ENCODE results near the gene ABCC1. TPM values are rescaled to one million over a fixed set of nuclear protein-coding genes. Genes with fewer than 3 reads are reported as not detected.

ABCC1 gene
- total RNA-seq, 1 donor from 2014 or later: 53.7 TPM

GRCh38 chr16:16106466-16106865, 157.1 kb downstream of the ABCC1 start:
- DNase-seq (ENCODE audit: extremely low spot score, unreplicated experiment): no peak
- Mint-ChIP-seq H3K9me3 (no peaks in the 10 kb centered on the region), H3K27ac (no peak overlapping the region), H3K27me3 (no peaks in the 10 kb centered on the region), H3K4me1 (ENCODE audit: unreplicated experiment) (no peaks in the 10 kb centered on the region), H3K4me3 (no peak overlapping the region), H3K36me3 (peaks cover 18% of the 10 kb centered on the region)
- no peak for TF ChIP-seq CTCF (conservative IDR thresholded peaks at IDR 0.05)

GRCh38 chr16:16107839-16108238, 158.4 kb downstream of the ABCC1 start:
- no peak for DNase-seq (ENCODE audit: extremely low spot score, unreplicated experiment)
- TF ChIP-seq CTCF (conservative IDR thresholded peaks at IDR 0.05): no peak
- Mint-ChIP-seq H3K27ac (no peak overlapping the region), H3K4me1 (ENCODE audit: unreplicated experiment) (no peaks in the 10 kb centered on the region), H3K9me3 (no peaks in the 10 kb centered on the region), H3K36me3 (peaks cover 23% of the 10 kb centered on the region), H3K27me3 (no peaks in the 10 kb centered on the region), H3K4me3 (no peak overlapping the region)

DNA sequence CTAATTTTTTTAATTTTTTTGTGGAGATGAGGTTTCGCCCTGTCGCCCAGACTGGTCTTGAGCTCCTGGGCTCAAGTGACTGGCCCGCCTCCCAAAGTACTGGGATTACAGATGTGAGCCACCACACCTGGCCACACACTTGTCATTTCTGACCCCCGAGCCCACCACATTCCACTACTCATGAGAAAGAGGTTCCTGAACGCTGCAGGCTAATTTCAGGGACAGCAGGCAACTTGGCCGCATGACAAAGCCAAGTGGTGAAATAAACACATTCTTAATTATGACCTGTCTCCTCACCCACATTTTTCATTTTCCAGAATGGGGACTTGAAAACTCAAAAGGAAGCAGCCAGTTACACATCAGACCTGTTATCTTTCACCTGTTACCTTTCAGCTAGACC, 159.3 kb downstream of the ABCC1 start:
- Mint-ChIP-seq H3K9me3 (no peaks in the 10 kb centered on the region), H3K36me3 (peaks cover 22% of the 10 kb centered on the region), H3K4me3 (no peak overlapping the region), H3K27me3 (no peaks in the 10 kb centered on the region), H3K27ac (no peak overlapping the region), H3K4me1 (ENCODE audit: unreplicated experiment) (no peaks in the 10 kb centered on the region)
- no peak for TF ChIP-seq CTCF (conservative IDR thresholded peaks at IDR 0.05)
- no peak for DNase-seq (ENCODE audit: extremely low spot score, unreplicated experiment)

DNA sequence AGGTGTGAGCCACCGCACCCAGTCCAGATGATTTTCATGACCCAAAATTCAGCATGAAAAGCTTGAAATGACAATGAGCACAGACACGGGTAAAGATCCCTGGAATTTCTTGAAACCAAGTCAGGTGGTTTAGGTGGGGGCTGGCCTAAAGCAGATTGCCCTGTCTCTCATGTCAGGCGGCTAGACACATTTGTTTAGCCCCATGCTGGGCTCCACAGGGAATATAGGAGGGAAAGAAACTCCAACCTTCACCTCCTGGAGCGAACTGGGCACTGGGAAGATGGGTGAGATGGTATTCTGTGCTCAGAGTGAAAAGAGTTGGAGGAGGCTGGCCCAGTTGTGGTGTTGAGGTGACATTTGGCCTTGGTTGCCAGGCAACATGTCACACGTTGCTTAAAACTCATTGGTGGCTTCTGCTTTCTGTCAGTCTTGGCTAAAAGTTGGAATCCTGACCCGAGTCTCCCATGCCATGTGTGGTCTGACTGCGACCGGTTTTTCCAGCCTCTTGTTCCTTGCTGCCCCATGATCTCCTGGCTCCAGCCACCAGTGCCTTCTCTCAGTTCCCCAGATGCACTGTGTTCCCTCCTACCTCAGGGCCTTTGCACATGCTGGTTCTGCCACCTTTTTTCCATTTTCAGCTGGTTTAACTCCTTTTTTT, 160.2 kb downstream of the ABCC1 start:
- peaks cover 16% of the 10 kb centered on the region for H3K36me3 Mint-ChIP-seq
- no peaks in the 10 kb centered on the region for H3K4me1 Mint-ChIP-seq (ENCODE audit: unreplicated experiment)
- TF ChIP-seq CTCF (conservative IDR thresholded peaks at IDR 0.05): no peak
- H3K27me3 Mint-ChIP-seq: no peaks in the 10 kb centered on the region
- H3K9me3 Mint-ChIP-seq: no peaks in the 10 kb centered on the region
- no peak for DNase-seq (ENCODE audit: extremely low spot score, unreplicated experiment)
- no peak overlapping the region for H3K4me3 Mint-ChIP-seq
- H3K27ac Mint-ChIP-seq: no peak overlapping the region

DNA sequence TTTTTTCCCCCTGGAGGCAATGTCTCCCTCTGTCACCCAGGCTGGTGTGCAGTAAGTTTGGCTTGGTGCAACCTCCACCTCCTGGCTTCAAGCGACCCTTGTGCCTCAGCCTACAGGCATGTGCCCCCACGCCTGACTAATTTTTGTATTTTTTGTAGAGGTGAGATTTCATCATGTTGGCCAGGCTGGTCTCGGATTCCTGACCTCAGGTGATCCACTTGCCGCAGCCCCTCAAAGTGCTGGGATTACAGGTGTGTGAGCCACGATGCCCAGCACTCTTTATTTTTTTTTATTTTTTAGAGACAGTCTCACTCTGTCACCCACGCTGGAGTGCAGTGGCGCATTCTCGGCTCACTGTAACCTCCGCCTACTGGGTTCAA, 160.7 kb downstream of the ABCC1 start:
- Mint-ChIP-seq H3K4me3 (no peak overlapping the region), H3K27me3 (no peaks in the 10 kb centered on the region), H3K9me3 (no peaks in the 10 kb centered on the region), H3K36me3 (peaks cover 21% of the 10 kb centered on the region), H3K27ac (no peak overlapping the region), H3K4me1 (ENCODE audit: unreplicated experiment) (no peaks in the 10 kb centered on the region)
- TF ChIP-seq CTCF (conservative IDR thresholded peaks at IDR 0.05): no peak
- no peak for DNase-seq (ENCODE audit: extremely low spot score, unreplicated experiment)

DNA sequence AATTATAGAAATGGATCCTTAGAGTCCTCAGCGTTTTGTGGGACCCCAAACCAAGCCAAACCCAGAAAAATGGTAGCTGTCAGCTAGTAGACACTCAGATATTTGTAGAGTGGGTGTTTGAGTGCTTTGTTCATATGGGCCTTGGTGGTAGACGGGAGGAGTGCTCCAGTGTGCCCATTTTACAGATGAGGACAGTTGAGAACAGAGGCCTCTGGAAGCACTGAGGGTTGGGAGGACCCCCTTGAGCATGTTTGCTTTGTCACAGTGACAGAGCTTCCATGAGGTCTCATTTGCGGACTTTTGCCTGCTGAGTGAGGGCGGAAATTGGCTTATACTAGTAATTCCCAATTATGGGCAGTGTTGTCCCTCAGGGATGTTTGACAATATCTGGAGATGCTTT, 162.2 kb downstream of the ABCC1 start:
- Mint-ChIP-seq H3K27me3 (no peaks in the 10 kb centered on the region), H3K4me3 (no peak overlapping the region), H3K27ac (no peak overlapping the region), H3K9me3 (no peaks in the 10 kb centered on the region), H3K36me3 (peaks cover 17% of the 10 kb centered on the region), H3K4me1 (ENCODE audit: unreplicated experiment) (no peaks in the 10 kb centered on the region)
- no peak for DNase-seq (ENCODE audit: extremely low spot score, unreplicated experiment)
- TF ChIP-seq CTCF (conservative IDR thresholded peaks at IDR 0.05): no peak
